PC-3 (cell line): ENCODE data around the gene DLGAP1. TPM values are rescaled to one million over a fixed set of nuclear protein-coding genes. Genes with fewer than 3 reads are reported as not detected.
"Not testable (repeated sequence)": the region's sequence is repeated elsewhere in the genome, so short reads cannot be mapped to it uniquely, and the experiment has no call there.

Source experiments
- ATAC-seq: fragments of 200-7000 bp; cut with Tn5 transposase; 2 replicates; pipeline ENCODE4 v1.9.1; 2020; ENCODE audit warnings: mild to moderate bottlenecking, moderate library complexity
- Bru-seq: library from RNA; stranded (reverse); fragments of 400-500 nt; gene quantifications from one replicate; lab custom pipeline; 2021; lab: Mats Ljungman, UMichigan
- BruChase-seq, 2 experiments: library from RNA; stranded (reverse); fragments of 400-500 nt; gene quantifications; one replicate each; lab custom pipeline; 2021; lab: Mats Ljungman, UMichigan
- BruUV-seq: library from RNA; stranded (reverse); fragments of 400-500 nt; replicated peaks from 2 replicates; lab custom pipeline; 2021; lab: Mats Ljungman, UMichigan
- CTCF ChIA-PET: fragments of 300-600 bp; sonication (Branson Sonifier 250); formaldehyde crosslinking; loops from one replicate; lab custom pipeline; 2022; ENCODE audit warnings: antibody characterized with exemption; lab: Charles Lee
- POLR2A ChIA-PET: fragments of 300-600 bp; sonication (Branson Sonifier 250); formaldehyde crosslinking; loops from one replicate; lab custom pipeline; 2022; ENCODE audit warnings: antibody characterized with exemption; ENCODE audit not compliant: unreplicated experiment; lab: Charles Lee
- DNase-seq: peaks from one replicate; pipeline ENCODE4 v3.0.0-alpha.2; 2015
- H2AFZ ChIP-seq: fragments of 300-600 bp; sonication (generic); 2 replicates; pipeline ENCODE4 v1.6.0; 2016; ENCODE audit warnings: antibody characterized with exemption, low read length
- H3F3A ChIP-seq: fragments of 300-600 bp; sonication (generic); one replicate; pipeline ENCODE4 v1.6.0; 2017; ENCODE audit warnings: antibody characterized with exemption, low read length, control low read depth, mild to moderate bottlenecking; ENCODE audit not compliant: unreplicated experiment
- H3K27ac ChIP-seq: fragments of 300-600 bp; sonication (generic); 2 replicates; pipeline ENCODE4 v1.5.1; 2016; ENCODE audit warnings: mild to moderate bottlenecking, low read length
- H3K27me3 ChIP-seq: fragments of 300-600 bp; sonication (generic); 2 replicates; pipeline ENCODE4 v1.6.1; 2016; ENCODE audit warnings: low read length, mixed read lengths
- H3K36me3 ChIP-seq: fragments of 300-600 bp; sonication (generic); 2 replicates; pipeline ENCODE4 v1.6.1; 2016; ENCODE audit warnings: low read depth, mixed run types, low read length, mixed read lengths
- H3K4me1 ChIP-seq: fragments of 300-600 bp; sonication (generic); 2 replicates; pipeline ENCODE4 v1.5.1; 2016; ENCODE audit warnings: low read length; ENCODE audit not compliant: insufficient read depth
- H3K4me2 ChIP-seq: fragments of 300-600 bp; sonication (generic); 2 replicates; pipeline ENCODE4 v1.6.0; 2016; ENCODE audit warnings: low read length
- H3K4me3 ChIP-seq: fragments of 300-600 bp; sonication (generic); 2 replicates; pipeline ENCODE4 v1.5.1; 2016; ENCODE audit warnings: mild to moderate bottlenecking, low read length, mixed read lengths
- H3K79me2 ChIP-seq: fragments of 300-600 bp; sonication (generic); 2 replicates; pipeline ENCODE4 v1.6.1; 2017; ENCODE audit warnings: low read length, mixed read lengths
- H3K9ac ChIP-seq: fragments of 300-600 bp; sonication (generic); 2 replicates; pipeline ENCODE4 v1.6.0; 2016; ENCODE audit warnings: mild to moderate bottlenecking, low read length
- H3K9me2 ChIP-seq: fragments of 300-600 bp; sonication (generic); replicated peaks from 2 replicates; pipeline ENCODE4 v1.6.1; 2016; ENCODE audit warnings: mixed run types, low read length, mixed read lengths
- H3K9me3 ChIP-seq: fragments of 300-600 bp; sonication (generic); 2 replicates; pipeline ENCODE4 v1.6.1; 2016; ENCODE audit warnings: low read length, mixed read lengths
- H4K20me1 ChIP-seq: fragments of 300-600 bp; sonication (generic); 2 replicates; pipeline ENCODE4 v1.6.1; 2016; ENCODE audit warnings: low read length, mixed read lengths
- EZH2 ChIP-seq: fragments of 300-600 bp; sonication (generic); IDR thresholded peaks from one replicate; pipeline ENCODE4 v1.6.1; 2017; ENCODE audit warnings: antibody characterized with exemption, mild to moderate bottlenecking, low read length; ENCODE audit not compliant: unreplicated experiment
- EZH2phosphoT487 ChIP-seq: fragments of 300-600 bp; sonication (generic); IDR thresholded peaks from 2 replicates; pipeline ENCODE4 v1.6.1; 2018; ENCODE audit warnings: mild to moderate bottlenecking, antibody characterized with exemption, low read length, borderline replicate concordance
- intact Hi-C: fragments of 100-400 bp; cut with micrococcal nuclease; formaldehyde crosslinking; loops from 2 replicates; pipeline ENCODE4 v1.9.0; 2023
- long read RNA-seq: library from polyadenylated mRNA; unstranded; transcript quantifications from one replicate; pipeline ENCODE4 v2.0.0, GENCODE V29; 2021; ENCODE audit not compliant: unreplicated experiment
- total RNA-seq: library from RNA; depleted of rRNA; stranded (reverse); fragments of >200 nt; gene quantifications from 2 replicates; pipeline ENCODE4 v1.2.3, GENCODE V29; 2014; rRNA removed
- TF ChIP-seq, protein P1 (sequence below): fragments of 300-600 bp; sonication (generic); conservative IDR thresholded peaks from 2 replicates; pipeline ENCODE4 v1.5.1; 2017; ENCODE audit warnings: antibody characterized with exemption, low read depth, mild to moderate bottlenecking, low read length

The DLGAP1 gene
- total RNA-seq: not detected in 2 replicates
- percentile 22 among the genes with signal in this experiment for Bru-seq, nascent RNA
- BruChase-seq, experiment 1, labeled RNA remaining after a 6-hour chase: percentile 13 among the genes with signal in this experiment
- BruChase-seq, experiment 2, labeled RNA remaining after a 2-hour chase: percentile 16 among the genes with signal in this experiment
- long read RNA-seq, partial matches to known transcripts: 0 of 21 reads
- long read RNA-seq, other reads (novel, unspliced or antisense): 21 of 21 reads

DNA sequence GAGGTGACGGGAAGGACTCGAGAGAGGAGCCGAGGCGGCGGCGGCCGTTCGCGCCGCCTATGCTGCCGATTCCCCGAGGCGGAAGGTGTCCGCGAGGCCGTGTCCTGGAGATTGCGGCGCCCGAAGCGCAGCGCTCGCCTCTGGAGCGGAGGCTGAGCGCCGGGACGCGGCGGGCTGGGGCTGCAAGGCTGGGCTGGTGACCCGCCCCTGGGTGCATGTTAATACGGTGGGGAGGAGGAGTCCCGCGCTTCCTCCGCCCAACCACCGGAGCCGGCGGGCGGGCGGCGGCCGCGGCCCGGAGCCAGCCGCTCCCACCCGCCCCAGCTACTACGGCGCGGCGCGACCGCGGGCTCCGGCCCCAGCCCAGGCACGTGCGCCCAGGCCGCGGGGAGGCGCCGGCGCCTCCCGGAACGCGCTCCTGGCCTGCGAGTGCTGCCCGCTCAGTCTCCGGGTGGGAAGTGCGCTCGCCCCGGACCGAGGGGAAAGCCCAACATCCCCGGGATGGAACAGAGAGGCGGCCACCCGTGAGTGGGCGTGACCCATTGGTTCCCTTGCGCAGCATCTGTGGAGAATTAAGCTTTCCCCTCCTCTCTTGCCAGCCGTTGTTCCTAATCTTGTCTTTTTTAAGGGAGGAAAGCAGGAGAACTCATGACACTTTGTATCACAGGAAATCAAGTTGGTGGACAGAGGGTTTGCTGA lies at the start of gene DLGAP1:
TSS of gene DLGAP1 (minus strand) at position 195 of the 699 bp plus-strand sequence.
- Histone ChIP-seq H3K4me3 (peak within 1 kb of the TSS; percentile 44), H3K27me3 (peaks cover 31% of the 10 kb centered on the region), H3K4me2 (peak within 1 kb of the TSS; percentile 67), H3F3A (no peaks in the 10 kb centered on the region), H2AFZ (peak within 1 kb of the TSS; percentile 59; the same call in 1 of the 2 replicates), H3K9me3 (0 out of 2 replicates have a peak, but pooled peaks cover 5% of the 10 kb centered on the region), H3K9me2 (no peaks in the 10 kb centered on the region), H3K9ac (no peak within 1 kb of the TSS), H4K20me1 (no peaks in the 10 kb centered on the region), H3K79me2 (no peaks in the 10 kb centered on the region), H3K36me3 (no peaks in the 10 kb centered on the region), H3K4me1 (no peaks in the 10 kb centered on the region), H3K27ac (no peak within 1 kb of the TSS)
- CTCF ChIA-PET: no interaction called here
- POLR2A ChIA-PET: no interaction called here
- TF ChIP-seq EZH2phosphoT487 (no peak), EZH2 (no peak)
- TF ChIP-seq, protein P1, sequence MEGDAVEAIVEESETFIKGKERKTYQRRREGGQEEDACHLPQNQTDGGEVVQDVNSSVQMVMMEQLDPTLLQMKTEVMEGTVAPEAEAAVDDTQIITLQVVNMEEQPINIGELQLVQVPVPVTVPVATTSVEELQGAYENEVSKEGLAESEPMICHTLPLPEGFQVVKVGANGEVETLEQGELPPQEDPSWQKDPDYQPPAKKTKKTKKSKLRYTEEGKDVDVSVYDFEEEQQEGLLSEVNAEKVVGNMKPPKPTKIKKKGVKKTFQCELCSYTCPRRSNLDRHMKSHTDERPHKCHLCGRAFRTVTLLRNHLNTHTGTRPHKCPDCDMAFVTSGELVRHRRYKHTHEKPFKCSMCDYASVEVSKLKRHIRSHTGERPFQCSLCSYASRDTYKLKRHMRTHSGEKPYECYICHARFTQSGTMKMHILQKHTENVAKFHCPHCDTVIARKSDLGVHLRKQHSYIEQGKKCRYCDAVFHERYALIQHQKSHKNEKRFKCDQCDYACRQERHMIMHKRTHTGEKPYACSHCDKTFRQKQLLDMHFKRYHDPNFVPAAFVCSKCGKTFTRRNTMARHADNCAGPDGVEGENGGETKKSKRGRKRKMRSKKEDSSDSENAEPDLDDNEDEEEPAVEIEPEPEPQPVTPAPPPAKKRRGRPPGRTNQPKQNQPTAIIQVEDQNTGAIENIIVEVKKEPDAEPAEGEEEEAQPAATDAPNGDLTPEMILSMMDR: no peak
- intact Hi-C loops: no loop called here
- ATAC-seq: peak; percentile 61
- peak; percentile 17 for DNase-seq
- BruUV-seq: no TSS peak

- intact Hi-C loops, H3K9me2 ChIP-seq, BruUV-seq, H4K20me1 ChIP-seq, CTCF ChIA-PET, ATAC-seq, H3K4me3 ChIP-seq, H3K27ac ChIP-seq, H3K27me3 ChIP-seq, POLR2A ChIA-PET, DNase-seq, H3K36me3 ChIP-seq, H2AFZ ChIP-seq, H3K4me1 ChIP-seq, H3K4me2 ChIP-seq, H3K9ac ChIP-seq, H3F3A ChIP-seq, H3K79me2 ChIP-seq: not testable (repeated sequence)
- H3K9me3 ChIP-seq: peaks cover 44% of the 10 kb centered on the region
Observed at GRCh38 chr18:4494703-4495284, 39.7 kb upstream of the DLGAP1 start.

- no peak for DNase-seq
- no peaks in the 10 kb centered on the region for H3K4me1 ChIP-seq
- H2AFZ ChIP-seq: no peak overlapping the region
- no peaks in the 10 kb centered on the region for H3K36me3 ChIP-seq
- no peaks in the 10 kb centered on the region for H3F3A ChIP-seq
- ChIA-PET POLR2A (no interaction called here), CTCF (no interaction called here)
- no peak overlapping the region for H3K27ac ChIP-seq
- TF ChIP-seq, protein P1: no peak
- TF ChIP-seq EZH2 (no peak), EZH2phosphoT487 (no peak)
- H3K9me3 ChIP-seq: 0 out of 2 replicates have a peak, but pooled peaks cover 14% of the 10 kb centered on the region
- H3K27me3 ChIP-seq: no peaks in the 10 kb centered on the region
- no peak for ATAC-seq
- BruUV-seq: no TSS peak
- no peaks in the 10 kb centered on the region for H4K20me1 ChIP-seq
- H3K9ac ChIP-seq: no peak overlapping the region
- intact Hi-C loops: no loop called here
- H3K4me3 ChIP-seq: no peak overlapping the region
- H3K9me2 ChIP-seq: no peaks in the 10 kb centered on the region
- H3K4me2 ChIP-seq: no peak overlapping the region
- H3K79me2 ChIP-seq: no peaks in the 10 kb centered on the region
Observed at GRCh38 chr18:4468511-4468910, 13.4 kb upstream of the DLGAP1 start.
